BE2C (cell line): ENCODE measurements around the gene ARHGAP22.

ENCODE experiments used
- DNase-seq: peaks from one replicate; pipeline ENCODE4 v3.0.0-alpha.2; 2020
- H3K27me3 ChIP-seq: fragments of 250-450 bp; sonication (Bioruptor Pico); 2 replicates; pipeline ENCODE4 v1.5.1; 2020; ENCODE audit warnings: mild to moderate bottlenecking
- H3K36me3 ChIP-seq: fragments of 250-450 bp; sonication (Bioruptor Pico); 2 replicates; pipeline ENCODE4 v1.5.1; 2020; ENCODE audit warnings: mild to moderate bottlenecking
- H3K4me1 ChIP-seq: fragments of 250-450 bp; sonication (Bioruptor Pico); 2 replicates; pipeline ENCODE4 v1.5.1; 2020
- H3K4me3 ChIP-seq: 2 replicates; pipeline ENCODE4 v1.5.1; 2011; ENCODE audit warnings: low read depth, low read length
- H3K9me3 ChIP-seq: fragments of 250-450 bp; sonication (Bioruptor Pico); 2 replicates; pipeline ENCODE4 v1.5.1; 2020
- CTCF ChIP-seq: IDR thresholded peaks from 2 replicates; pipeline ENCODE4 v1.5.1; 2012; ENCODE audit warnings: mild to moderate bottlenecking, low read depth, low read length

ARHGAP22 gene

GRCh38 chr10:48634198-48634983 is 29.5 kb upstream of the ARHGAP22 start:
- peak; percentile 69 for DNase-seq
- no peaks in the 10 kb centered on the region for H3K36me3 ChIP-seq
- no peaks in the 10 kb centered on the region for H3K9me3 ChIP-seq
- H3K27me3 ChIP-seq = no peaks in the 10 kb centered on the region
- H3K4me1 ChIP-seq = peaks cover 13% of the 10 kb centered on the region
- TF ChIP-seq CTCF = no peak
- H3K4me3 ChIP-seq = no peak overlapping the region

- Histone ChIP-seq H3K4me1 (peaks cover 13% of the 10 kb centered on the region), H3K27me3 (no peaks in the 10 kb centered on the region), H3K4me3 (no peak overlapping the region), H3K36me3 (no peaks in the 10 kb centered on the region), H3K9me3 (no peaks in the 10 kb centered on the region)
- DNase-seq = no peak
- TF ChIP-seq CTCF = no peak
Measured at GRCh38 chr10:48633381-48634197, 28.7 kb upstream of the ARHGAP22 start.

- H3K4me3 ChIP-seq = no peak overlapping the region
- no peak for TF ChIP-seq CTCF
- peaks cover 13% of the 10 kb centered on the region for H3K4me1 ChIP-seq
- H3K36me3 ChIP-seq = no peaks in the 10 kb centered on the region
- no peaks in the 10 kb centered on the region for H3K9me3 ChIP-seq
- no peak for DNase-seq
- H3K27me3 ChIP-seq = no peaks in the 10 kb centered on the region
Measured at GRCh38 chr10:48632166-48632565, 27.3 kb upstream of the ARHGAP22 start.

GRCh38 chr10:48627984-48628609 is 23.2 kb upstream of the ARHGAP22 start:
- TF ChIP-seq CTCF = no peak
- H3K27me3 ChIP-seq = no peaks in the 10 kb centered on the region
- no peaks in the 10 kb centered on the region for H3K36me3 ChIP-seq
- no peaks in the 10 kb centered on the region for H3K9me3 ChIP-seq
- H3K4me3 ChIP-seq = no peak overlapping the region
- DNase-seq = peak; percentile 15
- no peaks in the 10 kb centered on the region for H3K4me1 ChIP-seq

GRCh38 chr10:48626986-48627731 is 22.3 kb upstream of the ARHGAP22 start:
- DNase-seq = no peak
- no peaks in the 10 kb centered on the region for H3K4me1 ChIP-seq
- no peak for TF ChIP-seq CTCF

More at GRCh38 chr10:48626986-48627731, 22.3 kb upstream of the ARHGAP22 start:
- H3K4me3 ChIP-seq = no peak overlapping the region
- H3K27me3 ChIP-seq = no peaks in the 10 kb centered on the region
- H3K9me3 ChIP-seq = no peaks in the 10 kb centered on the region
- no peaks in the 10 kb centered on the region for H3K36me3 ChIP-seq
